Embryonic facial prominence (tissue), 1 donor: ENCODE results near the gene ERN1.
A peak's percentile ranks its signal among the peaks of the same experiment; 100 is the strongest.

Experiments used
- DNase-seq: peaks from one replicate; pipeline ENCODE4 v3.0.0-alpha.2; 2016; ENCODE audit errors: extremely low spot score

ERN1 gene

GRCh38 chr17:64157669-64158180 lies 27.8 kb upstream of the ERN1 start:
- no peak for DNase-seq

GRCh38 chr17:64156670-64157069 lies 26.7 kb upstream of the ERN1 start:
- no peak for DNase-seq

GRCh38 chr17:64155751-64156544 lies 26.0 kb upstream of the ERN1 start:
- DNase-seq, result no peak

- no peak for DNase-seq
Observed at GRCh38 chr17:64155129-64155528, 25.2 kb upstream of the ERN1 start.

GRCh38 chr17:64154717-64155116 lies 24.8 kb upstream of the ERN1 start:
- DNase-seq, result no peak

- DNase-seq, result no peak
Observed at GRCh38 chr17:64154313-64154695, 24.4 kb upstream of the ERN1 start.

- DNase-seq, result no peak
Observed at GRCh38 chr17:64153565-64154312, 23.8 kb upstream of the ERN1 start.

GRCh38 chr17:64152428-64153125 lies 22.6 kb upstream of the ERN1 start:
- no peak for DNase-seq

- DNase-seq, result no peak
Observed at GRCh38 chr17:64151016-64151368, 21.0 kb upstream of the ERN1 start.

GRCh38 chr17:64150237-64151015 lies 20.5 kb upstream of the ERN1 start:
- DNase-seq, result no peak

GRCh38 chr17:64149196-64149595 lies 19.3 kb upstream of the ERN1 start:
- DNase-seq, result no peak

GRCh38 chr17:64148699-64149098 lies 18.8 kb upstream of the ERN1 start:
- no peak for DNase-seq

GRCh38 chr17:64148017-64148631 lies 18.2 kb upstream of the ERN1 start:
- DNase-seq, result no peak

GRCh38 chr17:64147110-64148016 lies 17.4 kb upstream of the ERN1 start:
- no peak for DNase-seq

GRCh38 chr17:64146418-64147109 lies 16.6 kb upstream of the ERN1 start:
- DNase-seq, result no peak

GRCh38 chr17:64145751-64146417 lies 15.9 kb upstream of the ERN1 start:
- DNase-seq, result peak; percentile 100

GRCh38 chr17:64145375-64145750 lies 15.4 kb upstream of the ERN1 start:
- DNase-seq, result no peak

GRCh38 chr17:64139542-64139941 lies 9.6 kb upstream of the ERN1 start:
- DNase-seq, result no peak

GRCh38 chr17:64138441-64138840 lies 8.5 kb upstream of the ERN1 start:
- DNase-seq, result no peak
